ENCODE measurements around the gene SLCO1B1.

The SLCO1B1 gene

DNA sequence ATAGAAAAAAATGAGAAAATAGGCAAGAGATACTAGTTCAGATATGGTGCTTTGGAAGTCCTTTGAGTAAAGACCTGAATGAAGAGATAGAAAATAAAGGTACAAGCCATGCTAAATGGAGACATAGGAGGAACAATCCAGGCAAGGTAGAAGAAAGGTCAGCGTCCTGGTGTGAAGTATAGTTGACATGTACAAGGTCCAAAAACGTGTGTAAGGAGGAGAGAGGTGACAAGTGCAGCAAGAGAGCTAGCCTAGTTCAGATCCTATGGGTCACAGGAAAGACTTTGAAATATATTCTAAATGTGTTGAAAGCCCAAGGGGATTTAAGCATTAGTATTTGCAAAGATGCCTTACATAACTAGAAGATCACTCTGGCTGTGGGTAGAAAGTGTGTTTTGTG lies 88.2 kb downstream of the SLCO1B1 start:
- no peaks in the 10 kb centered on the region for H3K27me3 ChIP-seq (ENCODE audit: control insufficient read depth in 1 of 2, insufficient read depth in 2 of 2, low read length in 2 of 2)
- no peaks in the 10 kb centered on the region for H3K36me3 ChIP-seq (ENCODE audit: control insufficient read depth in 1 of 2, insufficient read depth in 2 of 2, low read length in 2 of 2)
- no peaks in the 10 kb centered on the region for H3K9me3 ChIP-seq (ENCODE audit: control insufficient read depth in 1 of 2, low read length in 2 of 2)
- H3K9ac ChIP-seq (ENCODE audit: low read depth in 1 of 2, low read length in 2 of 2): no peak overlapping the region
- no peak overlapping the region for H3K27ac ChIP-seq (ENCODE audit: low read depth, low read length)
- no peaks in the 10 kb centered on the region for H3K4me1 ChIP-seq (ENCODE audit: control insufficient read depth in 1 of 2, insufficient read depth in 2 of 2, low read length in 2 of 2)
- H3K4me3 ChIP-seq (ENCODE audit: low read depth in 1 of 2, low read length in 2 of 2): no peak overlapping the region

- no peaks in the 10 kb centered on the region for H3K27me3 ChIP-seq (ENCODE audit: control insufficient read depth in 1 of 2, insufficient read depth in 2 of 2, low read length in 2 of 2)
- no peak overlapping the region for H3K9ac ChIP-seq (ENCODE audit: low read depth in 1 of 2, low read length in 2 of 2)
- H3K4me3 ChIP-seq (ENCODE audit: low read depth in 1 of 2, low read length in 2 of 2): no peak overlapping the region
- H3K9me3 ChIP-seq (ENCODE audit: control insufficient read depth in 1 of 2, low read length in 2 of 2): no peaks in the 10 kb centered on the region
- no peak overlapping the region for H3K27ac ChIP-seq (ENCODE audit: low read depth, low read length)
- H3K36me3 ChIP-seq (ENCODE audit: control insufficient read depth in 1 of 2, insufficient read depth in 2 of 2, low read length in 2 of 2): no peaks in the 10 kb centered on the region
- H3K4me1 ChIP-seq (ENCODE audit: control insufficient read depth in 1 of 2, insufficient read depth in 2 of 2, low read length in 2 of 2): no peaks in the 10 kb centered on the region
Observed at GRCh38 chr12:21220266-21220665, 89.3 kb downstream of the SLCO1B1 start.

DNA sequence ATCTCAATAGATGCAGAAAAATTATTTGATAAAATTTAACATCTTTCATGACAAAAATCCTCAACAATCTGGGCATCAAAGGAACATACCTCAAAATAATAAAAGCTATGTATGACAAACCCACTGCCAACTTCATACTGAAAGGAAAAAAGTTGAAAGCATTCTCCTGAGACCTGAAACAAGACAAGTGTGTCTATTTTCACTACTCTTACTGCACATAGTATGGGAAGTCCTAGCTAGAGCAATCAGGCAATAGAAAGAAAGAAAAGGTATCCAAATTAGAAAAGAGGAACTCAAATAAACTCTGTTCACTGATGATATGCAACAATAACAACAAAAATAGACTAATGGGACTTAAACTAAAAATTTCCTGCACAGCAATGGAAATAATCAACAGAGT lies 90.1 kb downstream of the SLCO1B1 start:
- no peaks in the 10 kb centered on the region for H3K36me3 ChIP-seq (ENCODE audit: control insufficient read depth in 1 of 2, insufficient read depth in 2 of 2, low read length in 2 of 2)
- no peaks in the 10 kb centered on the region for H3K4me1 ChIP-seq (ENCODE audit: control insufficient read depth in 1 of 2, insufficient read depth in 2 of 2, low read length in 2 of 2)
- H3K9ac ChIP-seq (ENCODE audit: low read depth in 1 of 2, low read length in 2 of 2): no peak overlapping the region
- H3K4me3 ChIP-seq (ENCODE audit: low read depth in 1 of 2, low read length in 2 of 2): no peak overlapping the region
- no peaks in the 10 kb centered on the region for H3K9me3 ChIP-seq (ENCODE audit: control insufficient read depth in 1 of 2, low read length in 2 of 2)
- H3K27ac ChIP-seq (ENCODE audit: low read depth, low read length): no peak overlapping the region
- no peaks in the 10 kb centered on the region for H3K27me3 ChIP-seq (ENCODE audit: control insufficient read depth in 1 of 2, insufficient read depth in 2 of 2, low read length in 2 of 2)

DNA sequence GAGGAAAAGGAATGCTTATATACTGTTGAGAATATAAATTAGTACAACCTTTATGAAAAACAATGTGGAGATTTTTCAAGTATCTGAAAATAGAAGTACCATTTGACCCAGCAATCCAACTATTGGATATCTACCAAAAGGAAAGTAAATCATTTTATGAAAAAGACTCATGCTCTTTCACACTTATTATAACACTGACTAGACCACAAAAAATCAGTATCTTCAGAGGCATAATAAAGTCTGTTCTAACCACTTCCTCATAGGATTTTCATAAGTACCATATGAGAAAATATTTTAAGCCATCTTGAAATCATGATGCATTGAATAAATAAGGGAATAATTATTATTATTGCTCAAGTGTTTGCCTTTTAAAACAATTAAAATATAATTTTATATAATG lies 90.8 kb downstream of the SLCO1B1 start:
- Histone ChIP-seq H3K36me3 (ENCODE audit: control insufficient read depth in 1 of 2, insufficient read depth in 2 of 2, low read length in 2 of 2) (no peaks in the 10 kb centered on the region), H3K9ac (ENCODE audit: low read depth in 1 of 2, low read length in 2 of 2) (no peak overlapping the region), H3K4me1 (ENCODE audit: control insufficient read depth in 1 of 2, insufficient read depth in 2 of 2, low read length in 2 of 2) (no peaks in the 10 kb centered on the region), H3K9me3 (ENCODE audit: control insufficient read depth in 1 of 2, low read length in 2 of 2) (no peaks in the 10 kb centered on the region), H3K27me3 (ENCODE audit: control insufficient read depth in 1 of 2, insufficient read depth in 2 of 2, low read length in 2 of 2) (no peaks in the 10 kb centered on the region), H3K27ac (ENCODE audit: low read depth, low read length) (no peak overlapping the region), H3K4me3 (ENCODE audit: low read depth in 1 of 2, low read length in 2 of 2) (no peak overlapping the region)

DNA sequence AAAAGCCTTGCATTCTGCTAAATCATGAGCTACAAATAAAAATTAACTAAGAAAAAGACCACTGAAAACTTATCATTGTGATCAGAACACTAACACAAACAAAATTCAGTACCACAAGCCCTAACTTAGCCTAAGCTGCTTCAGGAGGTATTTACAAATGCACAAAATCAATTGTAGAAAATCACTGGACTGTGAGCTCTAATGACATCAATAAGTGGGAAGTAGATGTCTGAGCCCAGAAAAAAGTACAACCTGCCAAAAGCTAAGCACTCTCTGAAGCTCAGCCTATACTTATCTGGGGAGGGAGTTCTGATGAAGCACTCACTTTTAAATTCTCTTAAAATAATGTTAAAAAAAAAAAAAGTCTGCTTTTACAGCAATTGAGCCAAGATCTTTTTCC lies 92.9 kb downstream of the SLCO1B1 start:
- Histone ChIP-seq H3K36me3 (ENCODE audit: control insufficient read depth in 1 of 2, insufficient read depth in 2 of 2, low read length in 2 of 2) (no peaks in the 10 kb centered on the region), H3K27ac (ENCODE audit: low read depth, low read length) (no peak overlapping the region), H3K27me3 (ENCODE audit: control insufficient read depth in 1 of 2, insufficient read depth in 2 of 2, low read length in 2 of 2) (no peaks in the 10 kb centered on the region), H3K4me3 (ENCODE audit: low read depth in 1 of 2, low read length in 2 of 2) (no peak overlapping the region), H3K9me3 (ENCODE audit: control insufficient read depth in 1 of 2, low read length in 2 of 2) (no peaks in the 10 kb centered on the region), H3K9ac (ENCODE audit: low read depth in 1 of 2, low read length in 2 of 2) (no peak overlapping the region), H3K4me1 (ENCODE audit: control insufficient read depth in 1 of 2, insufficient read depth in 2 of 2, low read length in 2 of 2) (no peaks in the 10 kb centered on the region)

DNA sequence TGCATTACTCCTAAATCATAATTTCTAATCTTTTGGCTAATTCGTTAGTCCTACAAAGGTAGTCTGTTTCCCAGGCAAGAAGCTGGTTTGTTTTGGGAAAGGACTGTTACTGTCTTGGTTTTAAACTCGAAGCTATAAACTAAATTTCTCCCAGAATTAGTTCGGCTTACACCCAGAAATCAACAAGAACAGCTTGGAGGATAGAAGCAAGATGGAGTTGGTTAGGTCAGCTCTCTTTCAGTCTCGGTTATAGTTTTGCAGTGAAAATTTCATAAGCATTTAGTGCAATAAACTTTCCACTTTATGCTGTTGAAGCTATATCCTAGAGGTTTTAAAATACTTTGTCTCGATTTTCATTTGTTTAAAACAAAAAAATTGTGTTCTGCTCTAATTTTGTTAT lies 103.4 kb downstream of the SLCO1B1 start:
- H3K9me3 ChIP-seq (ENCODE audit: control insufficient read depth in 1 of 2, low read length in 2 of 2): no peaks in the 10 kb centered on the region
- H3K4me3 ChIP-seq (ENCODE audit: low read depth in 1 of 2, low read length in 2 of 2): no peak overlapping the region
- H3K36me3 ChIP-seq (ENCODE audit: control insufficient read depth in 1 of 2, insufficient read depth in 2 of 2, low read length in 2 of 2): no peaks in the 10 kb centered on the region
- no peak overlapping the region for H3K27ac ChIP-seq (ENCODE audit: low read depth, low read length)
- no peaks in the 10 kb centered on the region for H3K4me1 ChIP-seq (ENCODE audit: control insufficient read depth in 1 of 2, insufficient read depth in 2 of 2, low read length in 2 of 2)
- no peaks in the 10 kb centered on the region for H3K27me3 ChIP-seq (ENCODE audit: control insufficient read depth in 1 of 2, insufficient read depth in 2 of 2, low read length in 2 of 2)
- no peak overlapping the region for H3K9ac ChIP-seq (ENCODE audit: low read depth in 1 of 2, low read length in 2 of 2)

- H3K27ac ChIP-seq (ENCODE audit: low read depth, low read length): no peak overlapping the region
- H3K9ac ChIP-seq (ENCODE audit: low read depth in 1 of 2, low read length in 2 of 2): no peak overlapping the region
- no peaks in the 10 kb centered on the region for H3K36me3 ChIP-seq (ENCODE audit: control insufficient read depth in 1 of 2, insufficient read depth in 2 of 2, low read length in 2 of 2)
- no peaks in the 10 kb centered on the region for H3K4me1 ChIP-seq (ENCODE audit: control insufficient read depth in 1 of 2, insufficient read depth in 2 of 2, low read length in 2 of 2)
- no peaks in the 10 kb centered on the region for H3K9me3 ChIP-seq (ENCODE audit: control insufficient read depth in 1 of 2, low read length in 2 of 2)
- H3K27me3 ChIP-seq (ENCODE audit: control insufficient read depth in 1 of 2, insufficient read depth in 2 of 2, low read length in 2 of 2): no peaks in the 10 kb centered on the region
- H3K4me3 ChIP-seq (ENCODE audit: low read depth in 1 of 2, low read length in 2 of 2): no peak overlapping the region
Observed at GRCh38 chr12:21239866-21240265, 108.9 kb downstream of the SLCO1B1 start.

DNA sequence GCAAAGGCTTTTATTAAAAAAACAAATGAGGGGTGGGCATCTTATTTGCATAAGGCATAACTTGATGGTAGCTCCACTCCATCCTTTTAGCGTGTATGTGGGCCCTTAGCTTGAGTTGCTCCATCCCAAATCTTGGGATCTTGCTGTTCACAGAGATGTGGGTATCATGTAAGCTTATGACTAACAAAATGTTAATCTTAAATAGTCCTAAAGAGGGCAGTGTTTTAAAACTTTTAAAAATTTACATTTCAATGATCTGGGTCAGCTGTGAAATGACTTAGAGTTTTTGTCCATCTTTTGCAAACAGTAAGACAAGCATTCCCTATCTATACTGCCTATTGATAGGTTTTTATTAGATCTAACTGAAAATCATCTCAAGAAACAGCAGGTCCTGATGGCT lies 117.7 kb downstream of the SLCO1B1 start:
- H3K9ac ChIP-seq (ENCODE audit: low read depth in 1 of 2, low read length in 2 of 2): no peak overlapping the region
- H3K9me3 ChIP-seq (ENCODE audit: control insufficient read depth in 1 of 2, low read length in 2 of 2): no peaks in the 10 kb centered on the region
- H3K27me3 ChIP-seq (ENCODE audit: control insufficient read depth in 1 of 2, insufficient read depth in 2 of 2, low read length in 2 of 2): no peaks in the 10 kb centered on the region
- no peak overlapping the region for H3K27ac ChIP-seq (ENCODE audit: low read depth, low read length)
- no peak overlapping the region for H3K4me3 ChIP-seq (ENCODE audit: low read depth in 1 of 2, low read length in 2 of 2)
- no peaks in the 10 kb centered on the region for H3K4me1 ChIP-seq (ENCODE audit: control insufficient read depth in 1 of 2, insufficient read depth in 2 of 2, low read length in 2 of 2)
- H3K36me3 ChIP-seq (ENCODE audit: control insufficient read depth in 1 of 2, insufficient read depth in 2 of 2, low read length in 2 of 2): no peaks in the 10 kb centered on the region

- no peaks in the 10 kb centered on the region for H3K36me3 ChIP-seq (ENCODE audit: control insufficient read depth in 1 of 2, insufficient read depth in 2 of 2, low read length in 2 of 2)
Observed at GRCh38 chr12:21252070-21252469, 121.1 kb downstream of the SLCO1B1 start.

DNA sequence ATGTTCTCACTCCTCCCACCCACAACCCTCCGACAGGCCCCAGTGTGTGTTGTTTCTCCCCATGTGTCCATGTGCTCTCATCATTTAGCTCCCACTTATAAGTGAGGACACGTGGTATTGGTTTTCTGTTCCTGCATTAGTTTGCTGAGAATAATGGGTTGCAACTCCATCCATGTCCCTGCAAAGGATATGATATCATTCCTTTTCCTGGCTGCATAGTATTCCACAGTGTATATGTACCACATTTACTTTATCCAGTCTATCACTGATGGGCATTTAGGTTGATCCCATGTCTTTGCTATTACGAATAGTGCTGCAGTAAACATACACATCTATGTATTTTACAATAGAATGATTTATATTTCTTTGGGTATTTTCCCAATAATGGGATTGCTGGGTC lies 126.2 kb downstream of the SLCO1B1 start:
- Histone ChIP-seq H3K36me3 (ENCODE audit: control insufficient read depth in 1 of 2, insufficient read depth in 2 of 2, low read length in 2 of 2) (no peaks in the 10 kb centered on the region), H3K27ac (ENCODE audit: low read depth, low read length) (no peak overlapping the region), H3K4me3 (ENCODE audit: low read depth in 1 of 2, low read length in 2 of 2) (no peak overlapping the region)

More at GRCh38 chr12:21252070-21252469, 121.1 kb downstream of the SLCO1B1 start:
- Histone ChIP-seq H3K4me1 (ENCODE audit: control insufficient read depth in 1 of 2, insufficient read depth in 2 of 2, low read length in 2 of 2) (no peaks in the 10 kb centered on the region), H3K27me3 (ENCODE audit: control insufficient read depth in 1 of 2, insufficient read depth in 2 of 2, low read length in 2 of 2) (no peaks in the 10 kb centered on the region), H3K27ac (ENCODE audit: low read depth, low read length) (no peak overlapping the region), H3K9ac (ENCODE audit: low read depth in 1 of 2, low read length in 2 of 2) (no peak overlapping the region), H3K4me3 (ENCODE audit: low read depth in 1 of 2, low read length in 2 of 2) (no peak overlapping the region), H3K9me3 (ENCODE audit: control insufficient read depth in 1 of 2, low read length in 2 of 2) (no peaks in the 10 kb centered on the region)

GRCh38 chr12:21264232-21264631 lies 133.2 kb downstream of the SLCO1B1 start:
- Histone ChIP-seq H3K27ac (ENCODE audit: low read depth, low read length) (no peak overlapping the region), H3K9me3 (ENCODE audit: control insufficient read depth in 1 of 2, low read length in 2 of 2) (no peaks in the 10 kb centered on the region), H3K27me3 (ENCODE audit: control insufficient read depth in 1 of 2, insufficient read depth in 2 of 2, low read length in 2 of 2) (no peaks in the 10 kb centered on the region)

More for the DNA sequence above, 126.2 kb downstream of the SLCO1B1 start:
- H3K27me3 ChIP-seq (ENCODE audit: control insufficient read depth in 1 of 2, insufficient read depth in 2 of 2, low read length in 2 of 2): no peaks in the 10 kb centered on the region
- H3K9ac ChIP-seq (ENCODE audit: low read depth in 1 of 2, low read length in 2 of 2): no peak overlapping the region
- no peaks in the 10 kb centered on the region for H3K9me3 ChIP-seq (ENCODE audit: control insufficient read depth in 1 of 2, low read length in 2 of 2)
- H3K4me1 ChIP-seq (ENCODE audit: control insufficient read depth in 1 of 2, insufficient read depth in 2 of 2, low read length in 2 of 2): no peaks in the 10 kb centered on the region

More at GRCh38 chr12:21264232-21264631, 133.2 kb downstream of the SLCO1B1 start:
- no peaks in the 10 kb centered on the region for H3K36me3 ChIP-seq (ENCODE audit: control insufficient read depth in 1 of 2, insufficient read depth in 2 of 2, low read length in 2 of 2)
- H3K9ac ChIP-seq (ENCODE audit: low read depth in 1 of 2, low read length in 2 of 2): no peak overlapping the region
- H3K4me1 ChIP-seq (ENCODE audit: control insufficient read depth in 1 of 2, insufficient read depth in 2 of 2, low read length in 2 of 2): no peaks in the 10 kb centered on the region
- no peak overlapping the region for H3K4me3 ChIP-seq (ENCODE audit: low read depth in 1 of 2, low read length in 2 of 2)

Data from duodenal mucosa (tissue), 2 donors.